Neural cell (in vitro differentiated cells): ENCODE data around the gene SMIM23.

Experiments used
- CTCF ChIP-seq: fragments of 450-650 bp; IDR thresholded peaks from 2 replicates; pipeline ENCODE4 v1.5.1; 2014; ENCODE audit warnings: antibody characterized with exemption, mild to moderate bottlenecking, moderate library complexity; ENCODE audit not compliant: poor library complexity, severe bottlenecking
- EP300 ChIP-seq: fragments of 450-650 bp; conservative IDR thresholded peaks from 2 replicates; pipeline ENCODE4 v1.6.1; 2014; ENCODE audit warnings: antibody characterized with exemption, mild to moderate bottlenecking, moderate library complexity; ENCODE audit not compliant: poor library complexity, severe bottlenecking
- EZH2 ChIP-seq: fragments of 200-600, 300-800 bp; shearing (Covaris generic), sonication (generic); IDR thresholded peaks from 2 replicates; pipeline ENCODE4 v1.6.1; 2014; ENCODE audit warnings: antibody characterized with exemption, low read length, borderline replicate concordance, mild to moderate bottlenecking; ENCODE audit not compliant: insufficient read depth, poor library complexity, severe bottlenecking
- POLR2AphosphoS5 ChIP-seq: IDR thresholded peaks from 2 replicates; pipeline ENCODE4 v1.6.1; 2012
- RAD21 ChIP-seq: fragments of 450-650 bp; conservative IDR thresholded peaks from 2 replicates; pipeline ENCODE4 v1.6.1; 2014; ENCODE audit warnings: antibody characterized with exemption, mild to moderate bottlenecking, moderate library complexity
- REST ChIP-seq: IDR thresholded peaks from 2 replicates; pipeline ENCODE4 v1.6.1; 2012; ENCODE audit warnings: borderline replicate concordance
- SMC3 ChIP-seq: fragments of 450-650 bp; conservative IDR thresholded peaks from 2 replicates; pipeline ENCODE4 v1.6.1; 2014; ENCODE audit warnings: antibody characterized with exemption, mild to moderate bottlenecking, moderate library complexity; ENCODE audit not compliant: poor library complexity
- TAF1 ChIP-seq: IDR thresholded peaks from 2 replicates; pipeline ENCODE4 v1.6.1; 2012; ENCODE audit warnings: low read depth

- TF ChIP-seq CTCF (no peak), POLR2AphosphoS5 (no peak), EZH2 (no peak), REST (no peak), TAF1 (no peak), SMC3 (no peak), RAD21 (no peak), EP300 (no peak)
Observed at GRCh38 chr5:171838066-171838465, 52.4 kb downstream of the SMIM23 start.
